HK-2 (cell line): ENCODE measurements around the gene TMEM165.

Experiments used
- DNase-seq: peaks from one replicate; pipeline ENCODE4 v3.0.0-alpha.2; 2018; ENCODE audit not compliant: unreplicated experiment

Gene TMEM165

GRCh38 chr4:55458164-55458563 is 62.4 kb downstream of the TMEM165 start:
- DNase-seq = no peak

- DNase-seq = no peak
These were observed 62.9 kb downstream of the TMEM165 start for GRCh38 chr4:55458611-55459010.

- no peak for DNase-seq
These were observed 70.2 kb downstream of the TMEM165 start for GRCh38 chr4:55466001-55466400.

- no peak for DNase-seq
These were observed 73.0 kb downstream of the TMEM165 start for GRCh38 chr4:55468724-55469123.

GRCh38 chr4:55469979-55470378 is 74.2 kb downstream of the TMEM165 start:
- no peak for DNase-seq
